ENCODE results near the gene RALY. TPM values are rescaled to one million over a fixed set of nuclear protein-coding genes. Genes with fewer than 3 reads are reported as not detected.

The RALY gene
- total RNA-seq, 2 experiments from 2014 or later = 136 to 163 TPM

GRCh38 chr20:34029415-34029814 lies 35.7 kb downstream of the RALY start:
- no peak overlapping the region for H2AFZ ChIP-seq (ENCODE audit: low read length)
- H3K4me3 ChIP-seq (ENCODE audit: low read depth, low read length, poor library complexity, severe bottlenecking) = no peak overlapping the region
- H3K9me2 ChIP-seq (ENCODE audit: insufficient read depth, low read length) = no peaks in the 10 kb centered on the region
- H4K20me1 ChIP-seq (ENCODE audit: insufficient read depth, low read length) = peaks cover 12% of the 10 kb centered on the region
- H3K4me2 ChIP-seq (ENCODE audit: low read length) = no peak overlapping the region
- no peak for DNase-seq (ENCODE audit: low spot score)
- no peak overlapping the region for H3K27ac ChIP-seq (ENCODE audit: low read depth, low read length, poor library complexity, severe bottlenecking)
- ChIA-PET POLR2A (interaction anchor here (0.6 kb wide), 2 partner anchors 597 to 714 kb away, joined by 3 to 4 read pairs; no protein-coding TSS in a partner anchor), CTCF (ENCODE audit: unreplicated experiment) (interaction anchor here (0.6 kb wide), 1 partner anchor 108 kb away, joined by 3 read pairs; no protein-coding TSS in a partner anchor)
- intact Hi-C loops (cut with micrococcal nuclease; ENCODE audit: unreplicated experiment) = no loop called here
- no TSS peak for BruUV-seq (replicated peaks)
- TF ChIP-seq CTCF (conservative IDR thresholded peaks at IDR 0.05; ENCODE audit: low read length) (no peak), EZH2phosphoT487 (IDR thresholded peaks at IDR 0.05; ENCODE audit: borderline replicate concordance, low read depth, low read length) (no peak)
- peaks cover 58% of the 10 kb centered on the region for H3K79me2 ChIP-seq (ENCODE audit: insufficient read depth, low read depth, low read length)
- H3K36me3 ChIP-seq (ENCODE audit: insufficient read depth, low read length) = peaks cover 56% of the 10 kb centered on the region
- H3K4me1 ChIP-seq (ENCODE audit: insufficient read depth, low read length, poor library complexity, severe bottlenecking) = peaks cover 8% of the 10 kb centered on the region
- no peaks in the 10 kb centered on the region for H3K9me3 ChIP-seq (ENCODE audit: low read length)

GRCh38 chr20:34030456-34030855 lies 36.7 kb downstream of the RALY start:
- H3K4me1 ChIP-seq (ENCODE audit: insufficient read depth, low read length, poor library complexity, severe bottlenecking) = no peaks in the 10 kb centered on the region
- H3K9me3 ChIP-seq (ENCODE audit: low read length) = no peaks in the 10 kb centered on the region
- intact Hi-C loops (cut with micrococcal nuclease; ENCODE audit: unreplicated experiment) = no loop called here
- no peak overlapping the region for H3K4me3 ChIP-seq (ENCODE audit: low read depth, low read length, poor library complexity, severe bottlenecking)
- no peak overlapping the region for H2AFZ ChIP-seq (ENCODE audit: low read length)
- no TSS peak for BruUV-seq (replicated peaks)
- H3K4me2 ChIP-seq (ENCODE audit: low read length) = no peak overlapping the region
- peaks cover 53% of the 10 kb centered on the region for H3K79me2 ChIP-seq (ENCODE audit: insufficient read depth, low read depth, low read length)
- DNase-seq (ENCODE audit: low spot score) = no peak
- no peaks in the 10 kb centered on the region for H3K9me2 ChIP-seq (ENCODE audit: insufficient read depth, low read length)
- ChIA-PET POLR2A (interaction anchor here (0.6 kb wide), 1 partner anchor 402 kb away, joined by 7 read pairs; no protein-coding TSS in a partner anchor), CTCF (ENCODE audit: unreplicated experiment) (no interaction called here)
- H3K27ac ChIP-seq (ENCODE audit: low read depth, low read length, poor library complexity, severe bottlenecking) = no peak overlapping the region
- peaks cover 61% of the 10 kb centered on the region for H3K36me3 ChIP-seq (ENCODE audit: insufficient read depth, low read length)
- peaks cover 12% of the 10 kb centered on the region for H4K20me1 ChIP-seq (ENCODE audit: insufficient read depth, low read length)
- no peak for TF ChIP-seq EZH2phosphoT487 (IDR thresholded peaks at IDR 0.05; ENCODE audit: borderline replicate concordance, low read depth, low read length)

DNA sequence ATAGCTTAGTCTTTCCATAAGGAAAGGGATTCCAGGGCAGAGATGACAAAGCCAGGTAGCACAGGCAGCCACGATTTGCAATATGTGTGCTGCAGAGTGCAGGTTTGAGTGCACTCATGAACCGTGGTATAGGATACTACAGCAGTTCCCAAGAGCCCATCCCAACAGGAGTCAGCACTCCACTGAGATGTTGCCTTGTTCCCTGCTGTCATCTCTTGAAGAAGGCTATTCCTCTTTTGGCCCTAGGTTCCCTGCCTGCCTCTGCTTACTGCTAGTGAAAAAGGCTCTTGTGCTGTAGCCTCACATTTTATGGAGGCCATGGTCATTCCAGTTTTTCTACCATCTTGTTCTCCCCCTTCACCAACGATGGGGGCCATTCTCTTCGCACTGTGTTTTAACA lies 40.2 kb downstream of the RALY start:
- Histone ChIP-seq H3K9me3 (ENCODE audit: low read length) (no peaks in the 10 kb centered on the region), H4K20me1 (ENCODE audit: insufficient read depth, low read length) (no peaks in the 10 kb centered on the region; the same call in 1 of the 2 replicates), H3K27ac (ENCODE audit: low read depth, low read length, poor library complexity, severe bottlenecking) (no peak overlapping the region), H3K4me1 (ENCODE audit: insufficient read depth, low read length, poor library complexity, severe bottlenecking) (peaks cover 3% of the 10 kb centered on the region), H3K36me3 (ENCODE audit: insufficient read depth, low read length) (peaks cover 68% of the 10 kb centered on the region), H3K4me2 (ENCODE audit: low read length) (no peak overlapping the region), H3K9me2 (ENCODE audit: insufficient read depth, low read length) (no peaks in the 10 kb centered on the region), H3K79me2 (ENCODE audit: insufficient read depth, low read depth, low read length) (peaks cover 56% of the 10 kb centered on the region), H3K4me3 (ENCODE audit: low read depth, low read length, poor library complexity, severe bottlenecking) (no peak overlapping the region), H2AFZ (ENCODE audit: low read length) (no peak overlapping the region)
- ChIA-PET CTCF (ENCODE audit: unreplicated experiment) (no interaction called here), POLR2A (no interaction called here)
- DNase-seq (ENCODE audit: low spot score) = no peak
- TF ChIP-seq EZH2phosphoT487 (IDR thresholded peaks at IDR 0.05; ENCODE audit: borderline replicate concordance, low read depth, low read length) (no peak), CTCF (conservative IDR thresholded peaks at IDR 0.05; ENCODE audit: low read length) (no peak)
- no TSS peak for BruUV-seq (replicated peaks)
- intact Hi-C loops (cut with micrococcal nuclease; ENCODE audit: unreplicated experiment) = no loop called here
